Neural crest cell (in vitro differentiated cells): ENCODE results near the gene ANKS1A. TPM values are rescaled to one million over a fixed set of nuclear protein-coding genes. Genes with fewer than 3 reads are reported as not detected.

Source experiments
- DNase-seq: peaks from one replicate; pipeline ENCODE4 v3.0.0; 2021; ENCODE audit warnings: low read depth, mixed read lengths, low spot score
- H3K27ac Mint-ChIP-seq: one replicate; pipeline ENCODE4 v1.8.0; 2021; ENCODE audit warnings: mild to moderate bottlenecking, mixed read lengths; ENCODE audit not compliant: unreplicated experiment
- H3K27me3 Mint-ChIP-seq: 2 replicates; pipeline ENCODE4 v1.8.0; 2021; ENCODE audit warnings: low read depth, mild to moderate bottlenecking, mixed read lengths
- H3K36me3 Mint-ChIP-seq: 2 replicates; pipeline ENCODE4 v1.8.0; 2021; ENCODE audit warnings: low read depth, mild to moderate bottlenecking, mixed read lengths
- H3K4me1 Mint-ChIP-seq: 2 replicates; pipeline ENCODE4 v1.8.0; 2021; ENCODE audit warnings: mixed read lengths
- H3K4me3 Mint-ChIP-seq: one replicate; pipeline ENCODE4 v1.8.0; 2021; ENCODE audit warnings: mild to moderate bottlenecking, mixed read lengths
- H3K9me3 Mint-ChIP-seq: 2 replicates; pipeline ENCODE4 v1.8.0; 2021; ENCODE audit warnings: mixed read lengths
- total RNA-seq: library from RNA; stranded (reverse); gene quantifications from 2 replicates; pipeline ENCODE4 v1.2.1, GENCODE V29; 2021
- TF ChIP-seq, protein P1 (sequence below): fragments of 200-600 bp; sonication (generic); conservative IDR thresholded peaks from 2 replicates; pipeline ENCODE4 v1.5.0; 2021; ENCODE audit warnings: antibody characterized with exemption, mild to moderate bottlenecking

Gene ANKS1A
- total RNA-seq, 1 donor from 2014 or later: 33.2 TPM

DNA sequence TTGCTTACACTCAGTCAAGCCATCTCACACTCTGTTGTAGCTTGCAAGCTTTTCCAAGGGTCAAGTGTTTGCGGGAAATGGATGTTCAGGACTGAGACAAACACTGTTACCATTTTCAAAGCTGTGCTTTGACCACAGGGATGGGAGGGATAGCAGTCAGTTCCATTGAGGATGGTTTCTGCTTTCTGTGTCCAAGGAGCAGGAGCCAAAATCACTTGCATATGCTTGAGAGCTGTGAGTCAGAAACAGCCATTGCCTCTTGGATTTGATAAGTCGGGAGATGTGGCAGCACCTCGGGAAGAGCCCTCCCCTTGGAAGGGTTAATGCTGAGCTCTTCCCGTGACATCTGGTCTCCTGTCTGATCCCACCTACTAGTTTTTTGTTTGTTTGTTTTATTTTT lies 166.8 kb downstream of the ANKS1A start:
- Mint-ChIP-seq H3K4me1 (peaks cover 44% of the 10 kb centered on the region), H3K27ac (no peak overlapping the region), H3K9me3 (no peaks in the 10 kb centered on the region), H3K4me3 (no peak overlapping the region), H3K36me3 (no peaks in the 10 kb centered on the region), H3K27me3 (no peaks in the 10 kb centered on the region)
- TF ChIP-seq, protein P1, sequence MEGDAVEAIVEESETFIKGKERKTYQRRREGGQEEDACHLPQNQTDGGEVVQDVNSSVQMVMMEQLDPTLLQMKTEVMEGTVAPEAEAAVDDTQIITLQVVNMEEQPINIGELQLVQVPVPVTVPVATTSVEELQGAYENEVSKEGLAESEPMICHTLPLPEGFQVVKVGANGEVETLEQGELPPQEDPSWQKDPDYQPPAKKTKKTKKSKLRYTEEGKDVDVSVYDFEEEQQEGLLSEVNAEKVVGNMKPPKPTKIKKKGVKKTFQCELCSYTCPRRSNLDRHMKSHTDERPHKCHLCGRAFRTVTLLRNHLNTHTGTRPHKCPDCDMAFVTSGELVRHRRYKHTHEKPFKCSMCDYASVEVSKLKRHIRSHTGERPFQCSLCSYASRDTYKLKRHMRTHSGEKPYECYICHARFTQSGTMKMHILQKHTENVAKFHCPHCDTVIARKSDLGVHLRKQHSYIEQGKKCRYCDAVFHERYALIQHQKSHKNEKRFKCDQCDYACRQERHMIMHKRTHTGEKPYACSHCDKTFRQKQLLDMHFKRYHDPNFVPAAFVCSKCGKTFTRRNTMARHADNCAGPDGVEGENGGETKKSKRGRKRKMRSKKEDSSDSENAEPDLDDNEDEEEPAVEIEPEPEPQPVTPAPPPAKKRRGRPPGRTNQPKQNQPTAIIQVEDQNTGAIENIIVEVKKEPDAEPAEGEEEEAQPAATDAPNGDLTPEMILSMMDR: no peak
- no peak for DNase-seq

GRCh38 chr6:35056952-35057351 lies 167.9 kb downstream of the ANKS1A start:
- Mint-ChIP-seq H3K4me1 (peaks cover 37% of the 10 kb centered on the region), H3K27ac (no peak overlapping the region), H3K9me3 (no peaks in the 10 kb centered on the region), H3K36me3 (no peaks in the 10 kb centered on the region), H3K4me3 (no peak overlapping the region), H3K27me3 (no peaks in the 10 kb centered on the region)
- TF ChIP-seq, protein P1: no peak
- no peak for DNase-seq

DNA sequence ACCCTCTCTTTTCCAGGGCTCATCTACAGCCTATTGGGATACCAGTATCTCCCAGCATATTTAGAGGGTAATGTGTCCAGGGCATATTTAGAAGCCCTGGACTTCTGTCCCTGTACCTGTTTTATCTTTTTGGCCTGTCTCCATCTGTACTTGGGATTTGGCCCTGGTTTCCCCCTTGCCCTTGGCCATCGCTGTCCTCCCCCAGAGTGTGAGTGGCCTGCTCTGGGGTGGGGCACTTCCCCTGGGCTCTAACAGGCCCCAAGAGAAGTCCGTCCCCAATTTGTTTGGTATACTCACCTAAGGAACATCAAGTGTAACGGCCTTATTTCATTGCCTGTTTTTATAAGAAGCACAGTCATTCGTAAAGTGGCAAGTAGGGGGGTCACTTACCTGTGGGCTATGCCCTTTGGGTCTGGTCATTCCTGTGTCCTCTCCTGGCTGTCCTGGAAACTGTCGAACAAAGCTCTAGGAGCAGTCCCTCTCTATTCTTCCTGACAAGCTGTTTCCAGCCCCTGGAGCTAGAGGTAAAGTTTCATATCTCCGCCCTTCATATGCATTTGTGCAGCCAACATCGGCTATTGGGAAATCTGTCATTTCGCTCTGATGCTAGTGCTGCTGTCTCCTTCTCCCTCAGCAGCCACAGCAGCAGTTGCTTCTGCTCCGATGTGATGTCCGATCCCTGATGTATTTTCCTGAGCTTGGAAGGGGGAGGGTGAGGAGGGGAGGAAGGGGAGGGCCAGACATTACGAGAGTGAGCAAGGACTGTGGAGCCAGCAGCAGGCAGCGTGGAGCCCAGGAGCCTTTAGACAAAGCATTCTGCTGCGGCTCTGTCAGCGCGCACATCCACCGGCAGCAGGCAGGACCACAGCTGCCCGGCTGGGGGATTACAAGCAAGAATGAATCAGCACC lies 168.6 kb downstream of the ANKS1A start:
- H3K9me3 Mint-ChIP-seq: no peaks in the 10 kb centered on the region
- TF ChIP-seq, protein P1: no peak
- H3K27me3 Mint-ChIP-seq: no peaks in the 10 kb centered on the region
- H3K4me3 Mint-ChIP-seq: peak overlapping the region; percentile 24
- H3K27ac Mint-ChIP-seq: peak overlapping the region; percentile 24
- peaks cover 33% of the 10 kb centered on the region for H3K4me1 Mint-ChIP-seq
- no peak for DNase-seq
- H3K36me3 Mint-ChIP-seq: no peaks in the 10 kb centered on the region

DNA sequence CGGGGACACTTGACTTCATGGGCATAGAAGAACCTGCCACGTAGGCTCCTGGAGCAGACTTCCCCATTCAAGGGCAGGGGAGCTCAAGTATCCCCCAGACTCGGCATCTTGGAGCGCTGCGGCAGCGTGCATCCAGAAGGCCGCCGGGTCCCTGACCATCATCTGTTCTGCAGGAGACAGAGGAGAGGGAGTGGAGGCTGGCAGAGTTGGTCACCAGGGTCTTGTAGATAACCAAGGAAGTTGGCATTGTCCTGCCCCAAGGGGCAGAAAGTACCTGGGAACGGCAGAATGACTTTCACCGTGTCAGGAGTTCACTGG lies 169.3 kb downstream of the ANKS1A start:
- H3K9me3 Mint-ChIP-seq: no peaks in the 10 kb centered on the region
- H3K4me1 Mint-ChIP-seq: peaks cover 29% of the 10 kb centered on the region
- no peak for DNase-seq
- TF ChIP-seq, protein P1: no peak
- H3K27ac Mint-ChIP-seq: peak overlapping the region; percentile 24
- peak overlapping the region; percentile 24 for H3K4me3 Mint-ChIP-seq
- no peaks in the 10 kb centered on the region for H3K27me3 Mint-ChIP-seq
- no peaks in the 10 kb centered on the region for H3K36me3 Mint-ChIP-seq

DNA sequence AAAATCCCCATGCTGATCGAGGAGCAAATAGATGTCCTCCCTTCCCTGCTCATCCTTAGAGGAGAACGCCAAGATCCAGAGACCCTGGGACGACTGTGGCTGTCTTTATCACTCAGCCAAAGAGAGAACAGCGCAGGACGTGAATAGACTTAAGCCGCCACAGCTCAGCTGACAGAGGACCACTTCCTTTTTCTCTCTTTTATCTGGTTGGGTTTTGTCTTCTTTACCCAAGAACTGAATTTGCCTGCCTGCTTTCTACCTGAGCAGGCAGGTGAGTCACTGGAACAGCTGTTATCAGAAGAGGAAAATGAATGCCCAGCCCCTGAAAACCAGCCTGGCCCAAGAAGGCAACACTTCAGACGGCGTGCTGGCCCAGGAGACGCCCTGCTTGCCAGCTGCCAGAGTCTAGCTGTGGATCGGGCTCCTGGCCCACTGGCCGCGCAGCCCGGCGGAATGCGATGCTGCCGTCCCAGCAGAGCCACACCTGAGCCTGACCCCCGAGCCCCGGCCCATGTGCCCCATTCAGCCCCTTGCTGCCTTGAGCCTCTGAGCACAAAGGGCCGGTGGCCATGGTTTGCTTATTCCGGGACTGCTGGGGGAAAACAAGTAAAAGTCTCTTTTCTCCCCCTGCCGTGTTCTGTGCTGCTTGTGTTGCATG lies 169.9 kb downstream of the ANKS1A start:
- Mint-ChIP-seq H3K4me3 (no peak overlapping the region), H3K4me1 (peaks cover 24% of the 10 kb centered on the region), H3K9me3 (no peaks in the 10 kb centered on the region), H3K36me3 (no peaks in the 10 kb centered on the region), H3K27me3 (no peaks in the 10 kb centered on the region), H3K27ac (peak overlapping the region; percentile 57)
- no peak for DNase-seq
- TF ChIP-seq, protein P1: no peak
